ENCODE results near the gene CDON. TPM values are rescaled to one million over a fixed set of nuclear protein-coding genes. Genes with fewer than 3 reads are reported as not detected.
"Not testable (repeated sequence)": the region's sequence is repeated elsewhere in the genome, so short reads cannot be mapped to it uniquely, and the experiment has no call there.

The CDON gene
- total and polyA plus RNA-seq, 4 donors = 1.5 to 25.6 (median 9.9) TPM

DNA sequence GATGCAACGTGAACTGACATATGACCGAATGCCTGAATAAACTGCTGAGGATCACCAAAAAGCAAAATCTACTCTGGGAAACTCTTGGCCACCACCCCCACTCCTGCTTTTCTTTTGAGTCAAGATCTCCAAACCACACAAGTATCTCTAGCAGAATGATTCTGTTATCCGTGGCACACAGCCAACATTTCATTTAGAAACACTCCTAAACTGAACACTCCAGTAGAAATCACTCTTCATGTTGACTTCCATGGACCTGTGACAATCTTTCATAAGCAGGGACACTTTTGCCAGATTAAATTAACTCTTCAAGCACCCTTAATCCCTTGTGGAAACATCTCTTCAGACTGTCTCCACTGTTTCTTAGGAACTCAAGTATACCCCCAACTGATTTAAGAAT is 72.4 kb downstream of the CDON start:
- TF ChIP-seq, protein P1, sequence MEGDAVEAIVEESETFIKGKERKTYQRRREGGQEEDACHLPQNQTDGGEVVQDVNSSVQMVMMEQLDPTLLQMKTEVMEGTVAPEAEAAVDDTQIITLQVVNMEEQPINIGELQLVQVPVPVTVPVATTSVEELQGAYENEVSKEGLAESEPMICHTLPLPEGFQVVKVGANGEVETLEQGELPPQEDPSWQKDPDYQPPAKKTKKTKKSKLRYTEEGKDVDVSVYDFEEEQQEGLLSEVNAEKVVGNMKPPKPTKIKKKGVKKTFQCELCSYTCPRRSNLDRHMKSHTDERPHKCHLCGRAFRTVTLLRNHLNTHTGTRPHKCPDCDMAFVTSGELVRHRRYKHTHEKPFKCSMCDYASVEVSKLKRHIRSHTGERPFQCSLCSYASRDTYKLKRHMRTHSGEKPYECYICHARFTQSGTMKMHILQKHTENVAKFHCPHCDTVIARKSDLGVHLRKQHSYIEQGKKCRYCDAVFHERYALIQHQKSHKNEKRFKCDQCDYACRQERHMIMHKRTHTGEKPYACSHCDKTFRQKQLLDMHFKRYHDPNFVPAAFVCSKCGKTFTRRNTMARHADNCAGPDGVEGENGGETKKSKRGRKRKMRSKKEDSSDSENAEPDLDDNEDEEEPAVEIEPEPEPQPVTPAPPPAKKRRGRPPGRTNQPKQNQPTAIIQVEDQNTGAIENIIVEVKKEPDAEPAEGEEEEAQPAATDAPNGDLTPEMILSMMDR (IDR thresholded peaks at IDR 0.05; ENCODE audit: control extremely low read depth, extremely low read depth) = no peak
- no peak overlapping the region for H3K4me3 ChIP-seq
- ATAC-seq (ENCODE audit: insufficient read depth, low FRiP score) (peak; percentile 62), DNase-seq (peak; percentile 27 to 80 (median 78))
- H3K27ac ChIP-seq (ENCODE audit: low read depth in 1 of 2, low read length in 1 of 2) = no peak overlapping the region
- 48 to 75% methylated on average over 3 of the region's 3 CpGs for WGBS, 2 donors
- H3K27me3 ChIP-seq (ENCODE audit: control insufficient read depth in 3 of 3, insufficient read depth in 3 of 3, low read length in 2 of 3) = no peaks in the 10 kb centered on the region
- no peak overlapping the region for H3K9ac ChIP-seq (ENCODE audit: insufficient read depth in 1 of 2, low read length in 2 of 2)
- H3K36me3 ChIP-seq (ENCODE audit: control insufficient read depth in 4 of 4, insufficient read depth in 4 of 4, low read length in 4 of 4) = no peaks in the 10 kb centered on the region
- H3K4me1 ChIP-seq (ENCODE audit: control insufficient read depth in 5 of 5, insufficient read depth in 5 of 5, low read length in 5 of 5) = peaks cover 0 to 15% (median 6%) of the 10 kb centered on the region in 5 donors
- H3K9me3 ChIP-seq (ENCODE audit: control insufficient read depth in 4 of 4, insufficient read depth in 3 of 4, low read length in 3 of 4) = no peaks in the 10 kb centered on the region

GRCh38 chr11:125987066-125987641 is 75.5 kb downstream of the CDON start:
- Histone ChIP-seq H3K9me3 (ENCODE audit: control insufficient read depth in 4 of 4, insufficient read depth in 3 of 4, low read length in 3 of 4) (no peaks in the 10 kb centered on the region), H3K4me3 (no peak overlapping the region), H3K27ac (ENCODE audit: low read depth in 1 of 2, low read length in 1 of 2) (no peak overlapping the region), H3K4me1 (ENCODE audit: control insufficient read depth in 5 of 5, insufficient read depth in 5 of 5, low read length in 5 of 5) (peaks cover 0 to 15% (median 6%) of the 10 kb centered on the region in 5 donors), H3K27me3 (ENCODE audit: control insufficient read depth in 3 of 3, insufficient read depth in 3 of 3, low read length in 2 of 3) (no peaks in the 10 kb centered on the region), H3K36me3 (ENCODE audit: control insufficient read depth in 4 of 4, insufficient read depth in 4 of 4, low read length in 4 of 4) (peaks cover 0 to 6% (median 1%) of the 10 kb centered on the region in 4 donors), H3K9ac (ENCODE audit: insufficient read depth in 1 of 2, low read length in 2 of 2) (no peak overlapping the region)
- WGBS, 2 donors = 55 to 71% methylated on average over 5 of the region's 5 CpGs
- DNase-seq = no peak
- TF ChIP-seq, protein P1 (IDR thresholded peaks at IDR 0.05; ENCODE audit: control extremely low read depth, extremely low read depth) = no peak
- ATAC-seq (ENCODE audit: insufficient read depth, low FRiP score) = no peak

DNA sequence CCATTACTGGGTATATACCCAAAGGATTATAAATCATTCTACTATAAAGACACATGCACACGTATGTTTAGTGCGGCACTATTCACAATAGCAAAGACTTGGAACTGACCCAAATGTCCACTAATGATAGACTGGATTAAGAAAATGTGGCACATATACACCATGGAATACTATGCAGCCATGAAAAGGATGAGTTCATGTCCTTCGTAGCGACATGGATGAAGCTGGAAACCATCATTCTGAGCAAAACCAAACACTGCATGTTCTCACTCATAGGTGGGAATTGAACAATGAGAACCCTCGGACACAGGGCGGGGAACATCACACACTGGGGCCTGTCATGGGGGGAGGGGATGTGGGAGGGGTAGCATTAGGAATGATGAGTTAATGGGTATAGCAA is 76.7 kb downstream of the CDON start:
- H3K27me3 ChIP-seq (ENCODE audit: control insufficient read depth in 3 of 3, insufficient read depth in 3 of 3, low read length in 2 of 3); H3K4me3 ChIP-seq; H3K9me3 ChIP-seq (ENCODE audit: control insufficient read depth in 4 of 4, insufficient read depth in 3 of 4, low read length in 3 of 4); H3K9ac ChIP-seq (ENCODE audit: insufficient read depth in 1 of 2, low read length in 2 of 2); DNase-seq; ATAC-seq (ENCODE audit: insufficient read depth, low FRiP score); H3K27ac ChIP-seq (ENCODE audit: low read depth in 1 of 2, low read length in 1 of 2); H3K36me3 ChIP-seq (ENCODE audit: control insufficient read depth in 4 of 4, insufficient read depth in 4 of 4, low read length in 4 of 4): not testable (repeated sequence)
- peaks cover 0 to 14% (median 6%) of the 10 kb centered on the region in 5 donors for H3K4me1 ChIP-seq (ENCODE audit: control insufficient read depth in 5 of 5, insufficient read depth in 5 of 5, low read length in 5 of 5)
- WGBS, 2 donors = 96 to 99% methylated on average over 6 of the region's 6 CpGs

DNA sequence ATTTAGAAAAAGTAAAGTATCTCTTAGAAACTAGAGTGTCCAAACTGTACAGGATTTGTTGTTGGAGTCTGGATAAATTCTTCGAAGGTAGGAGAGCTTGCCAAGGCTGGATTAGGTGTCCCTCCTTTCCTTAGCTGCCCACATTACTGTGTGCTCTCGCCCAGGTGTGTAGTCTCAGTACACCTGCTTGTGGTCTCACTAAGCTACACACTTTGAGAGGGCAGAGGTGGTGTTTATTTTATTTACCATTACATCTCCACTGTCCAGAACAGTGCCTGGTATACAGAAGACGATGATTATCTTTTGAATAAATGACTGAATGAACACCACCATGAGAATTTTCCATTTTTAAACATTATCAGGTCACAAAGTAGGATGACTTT is 80.3 kb downstream of the CDON start:
- Histone ChIP-seq H3K27ac (ENCODE audit: low read depth in 1 of 2, low read length in 1 of 2) (no peak overlapping the region), H3K27me3 (ENCODE audit: control insufficient read depth in 3 of 3, insufficient read depth in 3 of 3, low read length in 2 of 3) (peaks cover 0 to 2% (median 0%) of the 10 kb centered on the region in 3 donors), H3K9me3 (ENCODE audit: control insufficient read depth in 4 of 4, insufficient read depth in 3 of 4, low read length in 3 of 4) (no peaks in the 10 kb centered on the region), H3K4me1 (ENCODE audit: control insufficient read depth in 5 of 5, insufficient read depth in 5 of 5, low read length in 5 of 5) (peaks cover 0 to 10% (median 0%) of the 10 kb centered on the region in 5 donors), H3K36me3 (ENCODE audit: control insufficient read depth in 4 of 4, insufficient read depth in 4 of 4, low read length in 4 of 4) (peaks cover 0 to 6% (median 3%) of the 10 kb centered on the region in 4 donors), H3K9ac (ENCODE audit: insufficient read depth in 1 of 2, low read length in 2 of 2) (no peak overlapping the region), H3K4me3 (no peak overlapping the region)
- ATAC-seq (ENCODE audit: insufficient read depth, low FRiP score) (no peak), DNase-seq (no peak)
- TF ChIP-seq, protein P1 (IDR thresholded peaks at IDR 0.05; ENCODE audit: control extremely low read depth, extremely low read depth) = no peak
- 94% methylated on average over 3 of the region's 3 CpGs for WGBS, 2 donors

All from lung (tissue), 12 donors.